ENCODE results near the gene INPP5D. TPM values are rescaled to one million over a fixed set of nuclear protein-coding genes. Genes with fewer than 3 reads are reported as not detected.

INPP5D gene
- polyA plus RNA-seq, 2 of the 4 experiments (the other 2 are of a cell fraction), result 0.26 to 0.53 TPM

- TF ChIP-seq USF2 (IDR thresholded peaks at IDR 0.05) (no peak), NFE2L2 (conservative IDR thresholded peaks at IDR 0.05; ENCODE audit: low read length) (no peak), RARB (CRISPR knock-in tag; IDR thresholded peaks at IDR 0.05) (no peak), MAFK (IDR thresholded peaks at IDR 0.05; ENCODE audit: partially characterized antibody) (no peak)
Observed at GRCh38 chr2:233035426-233036161, 24.5 kb upstream of the INPP5D start (continued).

DNA sequence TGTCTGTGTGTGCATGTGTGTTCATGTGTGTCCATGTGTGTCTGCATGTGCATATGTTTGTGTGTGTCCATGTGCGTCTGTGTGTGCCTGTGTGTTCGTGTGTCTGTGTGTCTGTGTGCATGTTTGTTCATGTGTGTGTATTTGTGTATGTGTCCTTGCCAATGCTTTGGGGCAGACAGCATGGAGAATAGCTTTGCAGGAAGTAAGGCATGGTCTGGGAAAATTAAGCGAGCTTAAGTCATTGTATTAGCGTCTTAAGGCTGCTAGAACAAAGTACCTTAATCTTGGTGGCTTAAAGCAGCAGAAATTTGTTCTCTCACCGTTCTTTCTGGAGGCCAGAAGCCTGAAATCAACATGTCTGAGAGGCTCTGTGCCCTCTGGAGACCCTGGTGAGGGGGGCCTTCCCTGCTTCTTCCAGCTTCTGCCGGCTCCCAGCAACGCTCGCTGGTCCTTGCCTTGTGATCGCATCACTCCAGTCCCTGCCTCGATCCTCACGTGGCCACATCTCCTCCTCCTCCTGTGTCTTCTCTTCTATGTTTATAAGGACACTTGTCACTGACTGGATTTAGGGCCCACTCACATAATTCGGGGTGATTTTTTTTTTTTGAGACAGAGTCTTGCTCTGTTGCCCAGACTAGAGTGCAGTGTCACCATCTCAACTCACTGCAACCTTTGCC is 23.8 kb upstream of the INPP5D start:
- Histone ChIP-seq H3K9me3 (peaks cover 10% of the 10 kb centered on the region; the same call in 2 of the 3 replicates), H3K4me3 (no peak overlapping the region), H3K4me1 (no peaks in the 10 kb centered on the region), H3K4me2 (no peak overlapping the region), H3K27ac (no peak overlapping the region)
- no peak for TF ChIP-seq NFE2L2 (conservative IDR thresholded peaks at IDR 0.05; ENCODE audit: low read length)
- no peak for TF ChIP-seq KDM5A (IDR thresholded peaks at IDR 0.05)
- no peak for TF ChIP-seq ZFP36 (IDR thresholded peaks at IDR 0.05; ENCODE audit: borderline replicate concordance, partially characterized antibody)
- no peak for TF ChIP-seq MAFK (IDR thresholded peaks at IDR 0.05; ENCODE audit: partially characterized antibody)
- no peak for TF ChIP-seq POLR2AphosphoS2 (conservative IDR thresholded peaks at IDR 0.05; ENCODE audit: low read length)
- TF ChIP-seq KDM1A (IDR thresholded peaks at IDR 0.05; ENCODE audit: low read depth), result no peak
- TF ChIP-seq, protein P1, sequence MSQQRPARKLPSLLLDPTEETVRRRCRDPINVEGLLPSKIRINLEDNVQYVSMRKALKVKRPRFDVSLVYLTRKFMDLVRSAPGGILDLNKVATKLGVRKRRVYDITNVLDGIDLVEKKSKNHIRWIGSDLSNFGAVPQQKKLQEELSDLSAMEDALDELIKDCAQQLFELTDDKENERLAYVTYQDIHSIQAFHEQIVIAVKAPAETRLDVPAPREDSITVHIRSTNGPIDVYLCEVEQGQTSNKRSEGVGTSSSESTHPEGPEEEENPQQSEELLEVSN (IDR thresholded peaks at IDR 0.05; ENCODE audit: borderline replicate concordance, low read depth), result no peak
- TF ChIP-seq RNF2 (IDR thresholded peaks at IDR 0.05; ENCODE audit: borderline replicate concordance, low read depth), result no peak
- TF ChIP-seq ESRRA (IDR thresholded peaks at IDR 0.05; ENCODE audit: borderline replicate concordance, low read length), result no peak
- no peak for TF ChIP-seq PHF8 (IDR thresholded peaks at IDR 0.05; ENCODE audit: borderline replicate concordance, low read depth)
- no peak for TF ChIP-seq HDAC2 (IDR thresholded peaks at IDR 0.05)
- TF ChIP-seq GATA3 (IDR thresholded peaks at IDR 0.05; ENCODE audit: borderline replicate concordance), result no peak
- no peak for TF ChIP-seq BCL3 (IDR thresholded peaks at IDR 0.05)
- TF ChIP-seq USF2 (IDR thresholded peaks at IDR 0.05), result no peak
- CTCF ChIA-PET, result interaction anchor here (1.2 to 1.3 kb wide), 2 partner anchors 14 to 56 kb away, joined by 3 read pairs; no protein-coding TSS in a partner anchor
- WGBS (ENCODE audit: missing lambda C conversion rate), result 78% methylated on average over 12 of the region's 12 CpGs
- DNase-seq (ENCODE audit: low read depth in 1 of 2, low spot score in 1 of 2) (no peak), FAIRE-seq (no peak), ATAC-seq (no peak)
- POLR2A ChIA-PET, result no interaction called here

GRCh38 chr2:233037078-233037477 is 23.1 kb upstream of the INPP5D start:
- Histone ChIP-seq H3K4me1 (no peaks in the 10 kb centered on the region), H3K4me2 (no peak overlapping the region), H3K4me3 (no peak overlapping the region), H3K9me3 (peaks cover 10% of the 10 kb centered on the region; the same call in 2 of the 3 replicates), H3K27ac (no peak overlapping the region)
- POLR2A ChIA-PET, result no interaction called here
- CTCF ChIA-PET, result interaction anchor here (1.2 to 2.0 kb wide), 3 partner anchors 15 to 56 kb away, joined by 3 to 13 read pairs (median 3); no protein-coding TSS in a partner anchor
- DNase-seq (ENCODE audit: low read depth in 1 of 2, low spot score in 1 of 2), result no peak
- TF ChIP-seq EHF (CRISPR knock-in tag; IDR thresholded peaks at IDR 0.05), result no peak
- TF ChIP-seq HMGXB4 (CRISPR knock-in tag; IDR thresholded peaks at IDR 0.05; ENCODE audit: borderline replicate concordance), result no peak
- TF ChIP-seq RARB (CRISPR knock-in tag; IDR thresholded peaks at IDR 0.05), result no peak
- TF ChIP-seq, protein P2, sequence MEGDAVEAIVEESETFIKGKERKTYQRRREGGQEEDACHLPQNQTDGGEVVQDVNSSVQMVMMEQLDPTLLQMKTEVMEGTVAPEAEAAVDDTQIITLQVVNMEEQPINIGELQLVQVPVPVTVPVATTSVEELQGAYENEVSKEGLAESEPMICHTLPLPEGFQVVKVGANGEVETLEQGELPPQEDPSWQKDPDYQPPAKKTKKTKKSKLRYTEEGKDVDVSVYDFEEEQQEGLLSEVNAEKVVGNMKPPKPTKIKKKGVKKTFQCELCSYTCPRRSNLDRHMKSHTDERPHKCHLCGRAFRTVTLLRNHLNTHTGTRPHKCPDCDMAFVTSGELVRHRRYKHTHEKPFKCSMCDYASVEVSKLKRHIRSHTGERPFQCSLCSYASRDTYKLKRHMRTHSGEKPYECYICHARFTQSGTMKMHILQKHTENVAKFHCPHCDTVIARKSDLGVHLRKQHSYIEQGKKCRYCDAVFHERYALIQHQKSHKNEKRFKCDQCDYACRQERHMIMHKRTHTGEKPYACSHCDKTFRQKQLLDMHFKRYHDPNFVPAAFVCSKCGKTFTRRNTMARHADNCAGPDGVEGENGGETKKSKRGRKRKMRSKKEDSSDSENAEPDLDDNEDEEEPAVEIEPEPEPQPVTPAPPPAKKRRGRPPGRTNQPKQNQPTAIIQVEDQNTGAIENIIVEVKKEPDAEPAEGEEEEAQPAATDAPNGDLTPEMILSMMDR (IDR thresholded peaks at IDR 0.05), result no peak
- no peak for TF ChIP-seq EP300 (IDR thresholded peaks at IDR 0.05)
- no peak for TF ChIP-seq TFCP2L1 (CRISPR knock-in tag; IDR thresholded peaks at IDR 0.05)
- no peak for TF ChIP-seq MYC (IDR thresholded peaks at IDR 0.05; ENCODE audit: borderline replicate concordance, low read length)
- TF ChIP-seq JUN (IDR thresholded peaks at IDR 0.05), result no peak
- 80% methylated on average over 2 of the region's 2 CpGs for WGBS (ENCODE audit: missing lambda C conversion rate)
- no peak for FAIRE-seq
- no peak for ATAC-seq

Data from A549 (cell line).